ENCODE results near the gene SIK3.

SIK3 gene

GRCh38 chr11:116933961-116934360 lies 164.3 kb downstream of the SIK3 start:
- TF ChIP-seq EP300 (IDR thresholded peaks at IDR 0.05; ENCODE audit: borderline replicate concordance) (no peak), TAF1 (IDR thresholded peaks at IDR 0.05; ENCODE audit: low read depth) (no peak), CEBPB (IDR thresholded peaks at IDR 0.05) (no peak), REST (IDR thresholded peaks at IDR 0.05; ENCODE audit: low read depth) (no peak), MAX (IDR thresholded peaks at IDR 0.05) (no peak), TCF12 (IDR thresholded peaks at IDR 0.05; ENCODE audit: low read depth) (no peak), FOXM1 (IDR thresholded peaks at IDR 0.05; ENCODE audit: borderline replicate concordance, low read depth) (no peak), CREB1 (IDR thresholded peaks at IDR 0.05; ENCODE audit: low read depth) (no peak), TEAD4 (IDR thresholded peaks at IDR 0.05) (no peak), EGR1 (IDR thresholded peaks at IDR 0.05) (no peak), ZBTB7A (IDR thresholded peaks at IDR 0.05; ENCODE audit: low read depth) (no peak), NFIC (IDR thresholded peaks at IDR 0.05) (no peak)

GRCh38 chr11:116932181-116932580 lies 166.0 kb downstream of the SIK3 start:
- no peak for TF ChIP-seq EGR1 (IDR thresholded peaks at IDR 0.05)

DNA sequence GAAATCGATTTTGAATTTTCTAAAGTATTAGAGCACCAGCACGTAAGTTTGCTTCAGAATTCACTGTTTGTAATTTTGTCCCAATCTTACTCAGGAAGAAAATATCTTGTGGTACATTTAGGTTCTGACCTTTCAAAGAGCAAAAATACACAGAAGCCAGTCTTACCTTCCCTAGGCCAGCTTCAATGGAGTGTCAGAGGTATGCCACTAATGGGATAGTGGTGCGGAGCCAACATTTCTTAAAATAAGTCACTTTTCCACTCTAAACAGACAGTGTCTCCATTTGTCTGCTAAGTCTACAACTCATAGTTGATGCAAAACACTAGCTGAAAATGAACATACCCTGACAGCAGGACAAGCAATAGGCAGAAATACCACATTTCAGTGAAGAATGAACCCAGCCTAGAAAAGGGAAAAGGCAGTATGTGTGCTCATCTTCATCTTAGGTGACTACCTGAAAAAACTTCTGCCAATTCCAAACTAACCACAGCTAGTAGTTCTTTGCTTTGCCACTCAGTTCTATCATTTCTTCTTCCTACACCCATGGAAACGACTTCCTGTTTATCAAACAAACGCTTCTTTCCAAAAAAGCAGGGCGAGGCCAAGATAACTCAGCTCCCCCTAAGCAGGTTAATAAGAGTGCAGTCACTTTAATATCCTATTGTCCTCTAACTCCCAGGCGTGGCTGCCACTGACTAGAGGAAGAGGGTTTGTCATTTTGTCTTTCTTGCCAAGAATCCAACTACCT lies 166.8 kb downstream of the SIK3 start:
- TF ChIP-seq MAX (IDR thresholded peaks at IDR 0.05): no peak
- no peak for TF ChIP-seq RAD21 (IDR thresholded peaks at IDR 0.05; ENCODE audit: low read depth)
- TF ChIP-seq TCF12 (IDR thresholded peaks at IDR 0.05; ENCODE audit: low read depth): no peak
- TF ChIP-seq TAF1 (IDR thresholded peaks at IDR 0.05; ENCODE audit: low read depth): no peak
- TF ChIP-seq EP300 (IDR thresholded peaks at IDR 0.05; ENCODE audit: borderline replicate concordance): no peak
- no peak for TF ChIP-seq YY1 (IDR thresholded peaks at IDR 0.05; ENCODE audit: low read depth)
- no peak for TF ChIP-seq REST (IDR thresholded peaks at IDR 0.05; ENCODE audit: low read depth)
- no peak for TF ChIP-seq NFIC (IDR thresholded peaks at IDR 0.05)
- TF ChIP-seq ZBTB7A (IDR thresholded peaks at IDR 0.05; ENCODE audit: low read depth): no peak
- TF ChIP-seq, protein P1, sequence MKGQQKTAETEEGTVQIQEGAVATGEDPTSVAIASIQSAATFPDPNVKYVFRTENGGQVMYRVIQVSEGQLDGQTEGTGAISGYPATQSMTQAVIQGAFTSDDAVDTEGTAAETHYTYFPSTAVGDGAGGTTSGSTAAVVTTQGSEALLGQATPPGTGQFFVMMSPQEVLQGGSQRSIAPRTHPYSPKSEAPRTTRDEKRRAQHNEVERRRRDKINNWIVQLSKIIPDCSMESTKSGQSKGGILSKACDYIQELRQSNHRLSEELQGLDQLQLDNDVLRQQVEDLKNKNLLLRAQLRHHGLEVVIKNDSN (IDR thresholded peaks at IDR 0.05): no peak

DNA sequence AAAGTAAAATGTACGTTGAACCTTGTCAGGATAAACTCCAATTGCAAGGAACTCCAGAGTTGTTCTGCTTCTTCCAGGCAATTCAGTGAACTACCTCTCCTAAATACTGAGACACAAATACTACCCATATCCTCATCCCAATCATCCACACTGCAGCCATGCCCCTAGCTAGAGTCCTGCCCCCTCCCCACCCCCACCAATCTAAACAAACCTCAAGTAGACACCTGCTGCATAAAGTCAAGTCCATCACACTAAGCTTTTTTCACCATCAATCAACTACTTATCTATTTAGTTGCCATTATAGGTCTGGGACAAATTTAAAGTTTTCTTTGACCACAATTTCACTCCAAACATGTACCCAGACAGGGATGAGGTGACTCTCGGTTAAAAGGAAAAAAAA lies 167.6 kb downstream of the SIK3 start:
- no peak for TF ChIP-seq EP300 (IDR thresholded peaks at IDR 0.05; ENCODE audit: borderline replicate concordance)
- TF ChIP-seq MAX (IDR thresholded peaks at IDR 0.05): no peak
- no peak for TF ChIP-seq EGR1 (IDR thresholded peaks at IDR 0.05)
- no peak for TF ChIP-seq TAF1 (IDR thresholded peaks at IDR 0.05; ENCODE audit: low read depth)
- TF ChIP-seq RAD21 (IDR thresholded peaks at IDR 0.05; ENCODE audit: low read depth): no peak
- no peak for TF ChIP-seq YY1 (IDR thresholded peaks at IDR 0.05; ENCODE audit: low read depth)
- TF ChIP-seq, protein P1 (IDR thresholded peaks at IDR 0.05): no peak
- TF ChIP-seq ZBTB7A (IDR thresholded peaks at IDR 0.05; ENCODE audit: low read depth): no peak
- no peak for TF ChIP-seq NFIC (IDR thresholded peaks at IDR 0.05)
- no peak for TF ChIP-seq CREB1 (IDR thresholded peaks at IDR 0.05; ENCODE audit: low read depth)
- no peak for TF ChIP-seq REST (IDR thresholded peaks at IDR 0.05; ENCODE audit: low read depth)
- no peak for TF ChIP-seq FOXM1 (IDR thresholded peaks at IDR 0.05; ENCODE audit: borderline replicate concordance, low read depth)
- TF ChIP-seq TEAD4 (IDR thresholded peaks at IDR 0.05): no peak
- TF ChIP-seq TCF12 (IDR thresholded peaks at IDR 0.05; ENCODE audit: low read depth): no peak
- no peak for TF ChIP-seq CEBPB (IDR thresholded peaks at IDR 0.05)
